ENCODE data around the gene TSTD1.

GRCh38 chr1:161054232-161054631 is 15.5 kb upstream of the TSTD1 start:
- TF ChIP-seq POLR2A (IDR thresholded peaks at IDR 0.05): no peak
- TF ChIP-seq, protein P1, sequence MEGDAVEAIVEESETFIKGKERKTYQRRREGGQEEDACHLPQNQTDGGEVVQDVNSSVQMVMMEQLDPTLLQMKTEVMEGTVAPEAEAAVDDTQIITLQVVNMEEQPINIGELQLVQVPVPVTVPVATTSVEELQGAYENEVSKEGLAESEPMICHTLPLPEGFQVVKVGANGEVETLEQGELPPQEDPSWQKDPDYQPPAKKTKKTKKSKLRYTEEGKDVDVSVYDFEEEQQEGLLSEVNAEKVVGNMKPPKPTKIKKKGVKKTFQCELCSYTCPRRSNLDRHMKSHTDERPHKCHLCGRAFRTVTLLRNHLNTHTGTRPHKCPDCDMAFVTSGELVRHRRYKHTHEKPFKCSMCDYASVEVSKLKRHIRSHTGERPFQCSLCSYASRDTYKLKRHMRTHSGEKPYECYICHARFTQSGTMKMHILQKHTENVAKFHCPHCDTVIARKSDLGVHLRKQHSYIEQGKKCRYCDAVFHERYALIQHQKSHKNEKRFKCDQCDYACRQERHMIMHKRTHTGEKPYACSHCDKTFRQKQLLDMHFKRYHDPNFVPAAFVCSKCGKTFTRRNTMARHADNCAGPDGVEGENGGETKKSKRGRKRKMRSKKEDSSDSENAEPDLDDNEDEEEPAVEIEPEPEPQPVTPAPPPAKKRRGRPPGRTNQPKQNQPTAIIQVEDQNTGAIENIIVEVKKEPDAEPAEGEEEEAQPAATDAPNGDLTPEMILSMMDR (IDR thresholded peaks at IDR 0.05): no peak

Measured in suprapubic skin (tissue), 3 donors.